ENCODE measurements around the gene DCC.
"Not testable (repeated sequence)": the region's sequence is repeated elsewhere in the genome, so short reads cannot be mapped to it uniquely, and the experiment has no call there.

The DCC gene

GRCh38 chr18:52363861-52364260 is 23.9 kb downstream of the DCC start:
- H3K4me1 ChIP-seq (ENCODE audit: control insufficient read depth, insufficient read depth, low read length): no peaks in the 10 kb centered on the region
- H3K36me3 ChIP-seq (ENCODE audit: control insufficient read depth, insufficient read depth, low read length): no peaks in the 10 kb centered on the region
- H3K9me3 ChIP-seq (ENCODE audit: control insufficient read depth, low read length): no peaks in the 10 kb centered on the region
- no peaks in the 10 kb centered on the region for H3K27me3 ChIP-seq (ENCODE audit: control insufficient read depth, insufficient read depth, low read length)
- H3K9ac ChIP-seq (ENCODE audit: low read length): no peak overlapping the region
- no peak overlapping the region for H3K4me3 ChIP-seq (ENCODE audit: low read length)

GRCh38 chr18:52366851-52367250 is 26.9 kb downstream of the DCC start:
- H3K27me3 ChIP-seq (ENCODE audit: control insufficient read depth, insufficient read depth, low read length); H3K9me3 ChIP-seq (ENCODE audit: control insufficient read depth, low read length); H3K36me3 ChIP-seq (ENCODE audit: control insufficient read depth, insufficient read depth, low read length); H3K4me1 ChIP-seq (ENCODE audit: control insufficient read depth, insufficient read depth, low read length); H3K9ac ChIP-seq (ENCODE audit: low read length); H3K4me3 ChIP-seq (ENCODE audit: low read length): not testable (repeated sequence)

- H3K27me3 ChIP-seq (ENCODE audit: control insufficient read depth, insufficient read depth, low read length): no peaks in the 10 kb centered on the region
- H3K4me1 ChIP-seq (ENCODE audit: control insufficient read depth, insufficient read depth, low read length): no peaks in the 10 kb centered on the region
- H3K9ac ChIP-seq (ENCODE audit: low read length): no peak overlapping the region
- no peaks in the 10 kb centered on the region for H3K9me3 ChIP-seq (ENCODE audit: control insufficient read depth, low read length)
- no peak overlapping the region for H3K4me3 ChIP-seq (ENCODE audit: low read length)
- no peaks in the 10 kb centered on the region for H3K36me3 ChIP-seq (ENCODE audit: control insufficient read depth, insufficient read depth, low read length)
Measured at GRCh38 chr18:52367953-52368742, 28.2 kb downstream of the DCC start.

GRCh38 chr18:52370841-52371240 is 30.8 kb downstream of the DCC start:
- H3K27me3 ChIP-seq (ENCODE audit: control insufficient read depth, insufficient read depth, low read length): no peaks in the 10 kb centered on the region
- H3K4me1 ChIP-seq (ENCODE audit: control insufficient read depth, insufficient read depth, low read length): no peaks in the 10 kb centered on the region

GRCh38 chr18:52376104-52376503 is 36.1 kb downstream of the DCC start:
- no peaks in the 10 kb centered on the region for H3K27me3 ChIP-seq (ENCODE audit: control insufficient read depth, insufficient read depth, low read length)
- H3K9me3 ChIP-seq (ENCODE audit: control insufficient read depth, low read length): no peaks in the 10 kb centered on the region
- no peaks in the 10 kb centered on the region for H3K36me3 ChIP-seq (ENCODE audit: control insufficient read depth, insufficient read depth, low read length)
- H3K9ac ChIP-seq (ENCODE audit: low read length): no peak overlapping the region
- H3K4me1 ChIP-seq (ENCODE audit: control insufficient read depth, insufficient read depth, low read length): no peaks in the 10 kb centered on the region
- H3K4me3 ChIP-seq (ENCODE audit: low read length): no peak overlapping the region

More at GRCh38 chr18:52370841-52371240, 30.8 kb downstream of the DCC start:
- no peak overlapping the region for H3K9ac ChIP-seq (ENCODE audit: low read length)
- no peaks in the 10 kb centered on the region for H3K9me3 ChIP-seq (ENCODE audit: control insufficient read depth, low read length)
- no peaks in the 10 kb centered on the region for H3K36me3 ChIP-seq (ENCODE audit: control insufficient read depth, insufficient read depth, low read length)
- H3K4me3 ChIP-seq (ENCODE audit: low read length): no peak overlapping the region

- no peaks in the 10 kb centered on the region for H3K27me3 ChIP-seq (ENCODE audit: control insufficient read depth, insufficient read depth, low read length)
- H3K36me3 ChIP-seq (ENCODE audit: control insufficient read depth, insufficient read depth, low read length): no peaks in the 10 kb centered on the region
- no peak overlapping the region for H3K4me3 ChIP-seq (ENCODE audit: low read length)
- no peaks in the 10 kb centered on the region for H3K4me1 ChIP-seq (ENCODE audit: control insufficient read depth, insufficient read depth, low read length)
- H3K9ac ChIP-seq (ENCODE audit: low read length): no peak overlapping the region
- no peaks in the 10 kb centered on the region for H3K9me3 ChIP-seq (ENCODE audit: control insufficient read depth, low read length)
Measured at GRCh38 chr18:52377094-52377493, 37.1 kb downstream of the DCC start.

- Histone ChIP-seq H3K4me1 (ENCODE audit: control insufficient read depth, insufficient read depth, low read length) (no peaks in the 10 kb centered on the region), H3K27me3 (ENCODE audit: control insufficient read depth, insufficient read depth, low read length) (no peaks in the 10 kb centered on the region), H3K9me3 (ENCODE audit: control insufficient read depth, low read length) (no peaks in the 10 kb centered on the region), H3K9ac (ENCODE audit: low read length) (no peak overlapping the region), H3K36me3 (ENCODE audit: control insufficient read depth, insufficient read depth, low read length) (no peaks in the 10 kb centered on the region), H3K4me3 (ENCODE audit: low read length) (no peak overlapping the region)
Measured at GRCh38 chr18:52386306-52386705, 46.3 kb downstream of the DCC start.

GRCh38 chr18:52387175-52387574 is 47.2 kb downstream of the DCC start:
- Histone ChIP-seq H3K9ac (ENCODE audit: low read length) (no peak overlapping the region), H3K27me3 (ENCODE audit: control insufficient read depth, insufficient read depth, low read length) (no peaks in the 10 kb centered on the region), H3K4me1 (ENCODE audit: control insufficient read depth, insufficient read depth, low read length) (no peaks in the 10 kb centered on the region), H3K4me3 (ENCODE audit: low read length) (no peak overlapping the region), H3K9me3 (ENCODE audit: control insufficient read depth, low read length) (no peaks in the 10 kb centered on the region), H3K36me3 (ENCODE audit: control insufficient read depth, insufficient read depth, low read length) (no peaks in the 10 kb centered on the region)

GRCh38 chr18:52391810-52392559 is 52.0 kb downstream of the DCC start:
- Histone ChIP-seq H3K4me1 (ENCODE audit: control insufficient read depth, insufficient read depth, low read length) (no peaks in the 10 kb centered on the region), H3K36me3 (ENCODE audit: control insufficient read depth, insufficient read depth, low read length) (no peaks in the 10 kb centered on the region), H3K9ac (ENCODE audit: low read length) (no peak overlapping the region), H3K27me3 (ENCODE audit: control insufficient read depth, insufficient read depth, low read length) (no peaks in the 10 kb centered on the region), H3K9me3 (ENCODE audit: control insufficient read depth, low read length) (no peaks in the 10 kb centered on the region), H3K4me3 (ENCODE audit: low read length) (no peak overlapping the region)

- no peaks in the 10 kb centered on the region for H3K36me3 ChIP-seq (ENCODE audit: control insufficient read depth, insufficient read depth, low read length)
- no peaks in the 10 kb centered on the region for H3K4me1 ChIP-seq (ENCODE audit: control insufficient read depth, insufficient read depth, low read length)
- H3K4me3 ChIP-seq (ENCODE audit: low read length): no peak overlapping the region
- no peaks in the 10 kb centered on the region for H3K9me3 ChIP-seq (ENCODE audit: control insufficient read depth, low read length)
- no peak overlapping the region for H3K9ac ChIP-seq (ENCODE audit: low read length)
- no peaks in the 10 kb centered on the region for H3K27me3 ChIP-seq (ENCODE audit: control insufficient read depth, insufficient read depth, low read length)
Measured at GRCh38 chr18:52394602-52395001, 54.6 kb downstream of the DCC start.

- Histone ChIP-seq H3K9ac (ENCODE audit: low read length) (no peak overlapping the region), H3K4me3 (ENCODE audit: low read length) (no peak overlapping the region), H3K36me3 (ENCODE audit: control insufficient read depth, insufficient read depth, low read length) (no peaks in the 10 kb centered on the region), H3K4me1 (ENCODE audit: control insufficient read depth, insufficient read depth, low read length) (no peaks in the 10 kb centered on the region), H3K27me3 (ENCODE audit: control insufficient read depth, insufficient read depth, low read length) (no peaks in the 10 kb centered on the region), H3K9me3 (ENCODE audit: control insufficient read depth, low read length) (no peaks in the 10 kb centered on the region)
Measured at GRCh38 chr18:52395146-52395852, 55.3 kb downstream of the DCC start.

- Histone ChIP-seq H3K9ac (ENCODE audit: low read length) (no peak overlapping the region), H3K4me1 (ENCODE audit: control insufficient read depth, insufficient read depth, low read length) (no peaks in the 10 kb centered on the region), H3K27me3 (ENCODE audit: control insufficient read depth, insufficient read depth, low read length) (no peaks in the 10 kb centered on the region), H3K4me3 (ENCODE audit: low read length) (no peak overlapping the region), H3K9me3 (ENCODE audit: control insufficient read depth, low read length) (no peaks in the 10 kb centered on the region), H3K36me3 (ENCODE audit: control insufficient read depth, insufficient read depth, low read length) (no peaks in the 10 kb centered on the region)
Measured at GRCh38 chr18:52401236-52401635, 61.2 kb downstream of the DCC start.
